ENCODE measurements around the gene PPFIBP1.
A peak's percentile ranks its signal among the peaks of the same experiment; 100 is the strongest.
"Not testable (repeated sequence)": the region's sequence is repeated elsewhere in the genome, so short reads cannot be mapped to it uniquely, and the experiment has no call there.

The PPFIBP1 gene

GRCh38 chr12:27730097-27730588 lies 206.1 kb downstream of the PPFIBP1 start:
- no peak for DNase-seq

- DNase-seq = no peak
Observed at GRCh38 chr12:27732281-27732680, 208.3 kb downstream of the PPFIBP1 start.

GRCh38 chr12:27733052-27733656 lies 209.1 kb downstream of the PPFIBP1 start:
- DNase-seq = peak; percentile 38

GRCh38 chr12:27733791-27734190 lies 209.8 kb downstream of the PPFIBP1 start:
- no peak for DNase-seq

GRCh38 chr12:27734321-27734720 lies 210.3 kb downstream of the PPFIBP1 start:
- not testable (repeated sequence) for DNase-seq

GRCh38 chr12:27743601-27744000 lies 219.6 kb downstream of the PPFIBP1 start:
- no peak for DNase-seq

All from SHP77 treated with DMSO at 0.1 percent for 48 hours (cell line).